HG02852 (cell line): ENCODE data around the gene CMTM8.
"Not testable (repeated sequence)": the region's sequence is repeated elsewhere in the genome, so short reads cannot be mapped to it uniquely, and the experiment has no call there.

Experiments used
- ATAC-seq: cut with Tn5 transposase; IDR thresholded peaks from one replicate; pipeline ENCODE4 v1.9.1; 2021; ENCODE audit warnings: mild to moderate bottlenecking, moderate library complexity; ENCODE audit not compliant: unreplicated experiment

The CMTM8 gene

GRCh38 chr3:32238453-32239306 lies at the start of gene CMTM8:
Gene CMTM8, plus strand, starts transcription at chr3:32238680. Its CDS starts 293 bp downstream, at chr3:32238973.
- peak; percentile 73 for ATAC-seq

- no peak for ATAC-seq
Observed at GRCh38 chr3:32189693-32190092, 48.8 kb upstream of the CMTM8 start.

- not testable (repeated sequence) for ATAC-seq
Observed at GRCh38 chr3:32190556-32190955, 47.9 kb upstream of the CMTM8 start.

GRCh38 chr3:32193101-32193500 lies 45.4 kb upstream of the CMTM8 start:
- ATAC-seq, result no peak

- no peak for ATAC-seq
Observed at GRCh38 chr3:32194653-32195052, 43.8 kb upstream of the CMTM8 start.

- ATAC-seq, result no peak
Observed at GRCh38 chr3:32195995-32196540, 42.4 kb upstream of the CMTM8 start.

- ATAC-seq, result no peak
Observed at GRCh38 chr3:32197991-32198390, 40.5 kb upstream of the CMTM8 start.

- ATAC-seq, result no peak
Observed at GRCh38 chr3:32198714-32199113, 39.8 kb upstream of the CMTM8 start.

GRCh38 chr3:32200490-32200889 lies 38.0 kb upstream of the CMTM8 start:
- ATAC-seq, result no peak

- ATAC-seq, result no peak
Observed at GRCh38 chr3:32200992-32201758, 37.3 kb upstream of the CMTM8 start.

- no peak for ATAC-seq
Observed at GRCh38 chr3:32202496-32202895, 36.0 kb upstream of the CMTM8 start.

GRCh38 chr3:32203854-32204253 lies 34.6 kb upstream of the CMTM8 start:
- ATAC-seq, result no peak

GRCh38 chr3:32208447-32208846 lies 30.0 kb upstream of the CMTM8 start:
- ATAC-seq, result no peak

GRCh38 chr3:32215185-32215584 lies 23.3 kb upstream of the CMTM8 start:
- no peak for ATAC-seq

- ATAC-seq, result no peak
Observed at GRCh38 chr3:32216172-32216783, 22.2 kb upstream of the CMTM8 start.

GRCh38 chr3:32217339-32217738 lies 21.1 kb upstream of the CMTM8 start:
- ATAC-seq, result no peak

- no peak for ATAC-seq
Observed at GRCh38 chr3:32219537-32219936, 18.9 kb upstream of the CMTM8 start.

GRCh38 chr3:32220006-32220405 lies 18.5 kb upstream of the CMTM8 start:
- ATAC-seq, result no peak

GRCh38 chr3:32222950-32223349 lies 15.5 kb upstream of the CMTM8 start:
- no peak for ATAC-seq

GRCh38 chr3:32224016-32224516 lies 14.4 kb upstream of the CMTM8 start:
- no peak for ATAC-seq

- no peak for ATAC-seq
Observed at GRCh38 chr3:32226875-32227500, 11.5 kb upstream of the CMTM8 start.
